HFF-Myc (cell line): Measurements from ENCODE around the gene PMM1.
A peak's percentile ranks its signal among the peaks of the same experiment; 100 is the strongest.
"Not testable (repeated sequence)": the region's sequence is repeated elsewhere in the genome, so short reads cannot be mapped to it uniquely, and the experiment has no call there.

Source experiments
- DNase-seq: peaks from one replicate; pipeline ENCODE4 v3.0.0-alpha.2; 2011; ENCODE audit warnings: low read depth; ENCODE audit errors: extremely low read depth
- H3K4me3 ChIP-seq: replicated peaks from 2 replicates; pipeline ENCODE4 v1.5.1; 2011; ENCODE audit warnings: low read depth, mild to moderate bottlenecking, control low read depth, low read length
- CTCF ChIP-seq: IDR thresholded peaks from 2 replicates; pipeline ENCODE4 v1.5.1; 2012; ENCODE audit warnings: mild to moderate bottlenecking, low read depth, low read length, control low read depth; ENCODE audit errors: missing control alignments

PMM1 gene

GRCh38 chr22:41596776-41597634 lies 7.4 kb upstream of the PMM1 start:
- TF ChIP-seq CTCF = peak; percentile 78
- no peak for DNase-seq
- no peak overlapping the region for H3K4me3 ChIP-seq

GRCh38 chr22:41595703-41596102 lies 6.1 kb upstream of the PMM1 start:
- H3K4me3 ChIP-seq = no peak overlapping the region

DNA sequence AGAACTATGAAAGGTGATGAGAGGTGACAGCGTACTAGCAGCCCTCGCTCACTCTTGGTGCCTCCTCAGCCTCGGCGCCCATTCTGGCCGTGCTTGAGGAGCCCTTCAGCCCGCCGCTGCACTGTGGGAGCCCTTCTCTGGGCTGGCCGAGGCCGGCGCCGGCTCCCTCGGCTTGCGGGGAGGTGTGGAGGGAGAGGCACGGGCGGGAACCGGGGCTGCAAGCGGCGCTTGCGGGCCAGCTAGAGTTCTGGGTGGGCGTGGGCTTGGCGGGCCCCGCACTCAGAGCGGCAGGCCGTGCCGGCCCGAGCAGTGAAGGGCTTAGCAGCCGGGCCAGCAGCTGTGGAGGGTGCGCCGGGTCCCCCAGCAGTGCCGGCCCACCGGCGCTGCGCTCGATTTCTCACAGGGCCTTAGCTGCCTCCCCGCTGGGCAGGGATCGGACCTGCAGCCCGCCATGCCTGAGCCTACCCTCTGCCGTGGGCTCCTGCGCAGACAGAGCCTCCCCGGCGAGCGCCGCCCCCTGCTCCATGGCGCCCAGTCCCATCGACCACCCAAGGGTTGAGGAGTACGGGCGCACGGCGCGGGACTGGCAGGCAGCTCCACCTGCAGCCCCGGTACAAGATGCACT lies 3.8 kb upstream of the PMM1 start:
- not testable (repeated sequence) for H3K4me3 ChIP-seq, DNase-seq

More at GRCh38 chr22:41595703-41596102, 6.1 kb upstream of the PMM1 start:
- no peak for DNase-seq
- TF ChIP-seq CTCF = no peak

DNA sequence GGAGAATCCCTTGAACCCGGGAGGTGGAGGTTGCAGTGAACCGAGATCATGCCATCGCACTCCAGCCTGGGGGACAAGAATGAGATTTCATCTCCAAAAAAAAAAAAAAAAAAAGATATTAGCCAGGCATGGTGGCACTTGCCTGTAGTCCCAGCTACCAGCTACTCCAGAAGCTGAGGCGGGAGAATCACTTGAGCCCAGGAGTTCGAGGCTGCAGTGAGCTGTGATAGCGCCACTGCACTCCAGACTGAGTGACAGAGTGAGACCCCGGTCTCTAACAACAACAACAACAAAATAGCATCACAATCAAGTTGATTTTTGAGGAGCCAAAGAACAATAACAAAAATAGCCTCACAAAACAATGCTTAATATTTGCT lies 2.3 kb downstream of the PMM1 start:
- no peak overlapping the region for H3K4me3 ChIP-seq
- no peak for TF ChIP-seq CTCF
- DNase-seq = no peak

GRCh38 chr22:41585898-41586297 lies 3.7 kb downstream of the PMM1 start:
- DNase-seq = no peak
- H3K4me3 ChIP-seq = no peak overlapping the region
- no peak for TF ChIP-seq CTCF

DNA sequence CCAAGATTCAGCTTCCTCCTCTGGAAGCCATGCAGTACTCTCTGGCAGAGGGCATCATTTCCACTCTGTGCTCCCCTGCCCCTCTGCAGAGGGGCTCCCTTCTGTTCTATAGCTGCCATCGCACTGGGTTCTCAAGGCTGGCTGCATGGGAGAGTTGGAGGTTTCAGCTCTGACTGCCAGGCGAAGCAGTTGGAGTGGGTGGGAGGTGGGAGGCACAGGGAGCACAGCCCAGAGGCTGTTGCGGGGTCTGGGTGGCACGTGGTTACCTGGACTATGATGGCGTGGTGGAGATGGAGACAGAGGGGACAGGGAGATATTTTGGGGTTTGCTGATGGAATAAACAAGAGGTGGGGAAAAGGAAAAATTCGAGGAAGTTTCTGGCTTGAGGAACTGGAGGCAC lies 4.8 kb downstream of the PMM1 start:
- H3K4me3 ChIP-seq = no peak overlapping the region
- TF ChIP-seq CTCF = no peak

GRCh38 chr22:41582694-41583093 lies 6.9 kb downstream of the PMM1 start:
- TF ChIP-seq CTCF = no peak
- no peak for DNase-seq
- H3K4me3 ChIP-seq = no peak overlapping the region

More for the DNA sequence above, 4.8 kb downstream of the PMM1 start:
- DNase-seq = no peak
